GM20000 (cell line): ENCODE data around the gene GLCE.

Experiments
- DNase-seq: peaks from one replicate; pipeline ENCODE4 v3.0.0; 2012; ENCODE audit warnings: low spot score
- CTCF ChIP-seq: IDR thresholded peaks from 2 replicates; pipeline ENCODE4 v1.5.1; 2012; ENCODE audit warnings: mild to moderate bottlenecking, control low read depth; ENCODE audit errors: extremely low read depth, missing control alignments

Gene GLCE

GRCh38 chr15:69213786-69214185 lies 53.4 kb downstream of the GLCE start:
- no peak for DNase-seq
- no peak for TF ChIP-seq CTCF

GRCh38 chr15:69215314-69216035 lies 55.0 kb downstream of the GLCE start:
- TF ChIP-seq CTCF, result no peak
- no peak for DNase-seq

GRCh38 chr15:69217381-69217780 lies 56.9 kb downstream of the GLCE start:
- no peak for DNase-seq
- no peak for TF ChIP-seq CTCF

- no peak for TF ChIP-seq CTCF
- no peak for DNase-seq
Measured at GRCh38 chr15:69219690-69220089, 59.3 kb downstream of the GLCE start.

- TF ChIP-seq CTCF, result no peak
- no peak for DNase-seq
Measured at GRCh38 chr15:69222002-69222474, 61.6 kb downstream of the GLCE start.

GRCh38 chr15:69223083-69223813 lies 62.8 kb downstream of the GLCE start:
- no peak for TF ChIP-seq CTCF
- DNase-seq, result no peak

- DNase-seq, result no peak
- TF ChIP-seq CTCF, result no peak
Measured at GRCh38 chr15:69224383-69224782, 63.9 kb downstream of the GLCE start.
